ENCODE results near the gene TPTE. TPM values are rescaled to one million over a fixed set of nuclear protein-coding genes. Genes with fewer than 3 reads are reported as not detected.
A peak's percentile ranks its signal among the peaks of the same experiment; 100 is the strongest.
"Not testable (repeated sequence)": the region's sequence is repeated elsewhere in the genome, so short reads cannot be mapped to it uniquely, and the experiment has no call there.

Gene TPTE
- total and polyA plus RNA-seq, 9 of the 15 experiments (the other 6 are each of a cell fraction or from before 2014, with no cell fraction given), result 0.59 to 4.4 (median 2.4) TPM

- H4K20me1 ChIP-seq (replicated peaks; ENCODE audit: control insufficient read depth, insufficient read depth, low read length); H3K79me2 ChIP-seq (ENCODE audit: control insufficient read depth, insufficient read depth, low read length); H3K9me1 ChIP-seq (ENCODE audit: control insufficient read depth, insufficient read depth, low read length); intact Hi-C loops (cut with micrococcal nuclease); POLR2A ChIA-PET; H3K9ac ChIP-seq (ENCODE audit: insufficient read depth in 1 of 2, low read depth in 2 of 2, low read length in 2 of 2); H3K4me2 ChIP-seq (ENCODE audit: insufficient read depth, low read length); H3K27me3 ChIP-seq (ENCODE audit: control insufficient read depth in 2 of 2, insufficient read depth in 2 of 2, low read length in 2 of 2); H3K4me1 ChIP-seq (replicated peaks in 1 of 2; ENCODE audit: control insufficient read depth in 2 of 2, insufficient read depth in 2 of 2, low read length in 2 of 2); CTCF ChIA-PET (ENCODE audit: low intra/inter-chr PET ratio); H3K9me3 ChIP-seq (replicated peaks; ENCODE audit: control insufficient read depth, insufficient read depth, low read depth, low read length); in situ Hi-C loops (cut with MboI); H3K36me3 ChIP-seq (ENCODE audit: control insufficient read depth, insufficient read depth, low read length); BruUV-seq (replicated peaks); DNase-seq (ENCODE audit: extremely low read depth in 1 of 4, low spot score in 3 of 4); H3K4me3 ChIP-seq; H2AFZ ChIP-seq (ENCODE audit: low read depth, low read length); FAIRE-seq; H3K27ac ChIP-seq (ENCODE audit: extremely low read depth, low read depth, low read length): not testable (repeated sequence)
- WGBS (ENCODE audit: insufficient coverage, low coverage, missing lambda C conversion rate), result 18% methylated on average over 4 of the region's 4 CpGs
- peak; percentile 41; the same call in 1 of the 3 replicates for ATAC-seq
These were observed 41.5 kb upstream of the TPTE start for GRCh38 chr21:10479875-10480274.

GRCh38 chr21:10484864-10485263 lies 36.5 kb upstream of the TPTE start:
- ATAC-seq; H3K4me3 ChIP-seq; H3K79me2 ChIP-seq (ENCODE audit: control insufficient read depth, insufficient read depth, low read length); H3K36me3 ChIP-seq (ENCODE audit: control insufficient read depth, insufficient read depth, low read length); FAIRE-seq; H3K9ac ChIP-seq (ENCODE audit: insufficient read depth in 1 of 2, low read depth in 2 of 2, low read length in 2 of 2); intact Hi-C loops (cut with micrococcal nuclease); H4K20me1 ChIP-seq (replicated peaks; ENCODE audit: control insufficient read depth, insufficient read depth, low read length); in situ Hi-C loops (cut with MboI); H3K27ac ChIP-seq (ENCODE audit: extremely low read depth, low read depth, low read length); H3K9me1 ChIP-seq (ENCODE audit: control insufficient read depth, insufficient read depth, low read length); CTCF ChIA-PET (ENCODE audit: low intra/inter-chr PET ratio); POLR2A ChIA-PET; DNase-seq (ENCODE audit: extremely low read depth in 1 of 4, low spot score in 3 of 4); H2AFZ ChIP-seq (ENCODE audit: low read depth, low read length); H3K9me3 ChIP-seq (replicated peaks; ENCODE audit: control insufficient read depth, insufficient read depth, low read depth, low read length); H3K27me3 ChIP-seq (ENCODE audit: control insufficient read depth in 2 of 2, insufficient read depth in 2 of 2, low read length in 2 of 2); BruUV-seq (replicated peaks); H3K4me2 ChIP-seq (ENCODE audit: insufficient read depth, low read length); H3K4me1 ChIP-seq (replicated peaks in 1 of 2; ENCODE audit: control insufficient read depth in 2 of 2, insufficient read depth in 2 of 2, low read length in 2 of 2): not testable (repeated sequence)
- WGBS (ENCODE audit: insufficient coverage, low coverage, missing lambda C conversion rate), result 19% methylated on average over 2 of the region's 3 CpGs

- H3K4me2 ChIP-seq (ENCODE audit: insufficient read depth, low read length); H3K9me3 ChIP-seq (replicated peaks; ENCODE audit: control insufficient read depth, insufficient read depth, low read depth, low read length); H3K4me3 ChIP-seq; H4K20me1 ChIP-seq (replicated peaks; ENCODE audit: control insufficient read depth, insufficient read depth, low read length); POLR2A ChIA-PET; H3K36me3 ChIP-seq (ENCODE audit: control insufficient read depth, insufficient read depth, low read length); H2AFZ ChIP-seq (ENCODE audit: low read depth, low read length); intact Hi-C loops (cut with micrococcal nuclease); H3K79me2 ChIP-seq (ENCODE audit: control insufficient read depth, insufficient read depth, low read length); ATAC-seq; CTCF ChIA-PET (ENCODE audit: low intra/inter-chr PET ratio); in situ Hi-C loops (cut with MboI); H3K27me3 ChIP-seq (ENCODE audit: control insufficient read depth in 2 of 2, insufficient read depth in 2 of 2, low read length in 2 of 2); H3K4me1 ChIP-seq (replicated peaks in 1 of 2; ENCODE audit: control insufficient read depth in 2 of 2, insufficient read depth in 2 of 2, low read length in 2 of 2); H3K9ac ChIP-seq (ENCODE audit: insufficient read depth in 1 of 2, low read depth in 2 of 2, low read length in 2 of 2); H3K27ac ChIP-seq (ENCODE audit: extremely low read depth, low read depth, low read length); DNase-seq (ENCODE audit: extremely low read depth in 1 of 4, low spot score in 3 of 4); FAIRE-seq; H3K9me1 ChIP-seq (ENCODE audit: control insufficient read depth, insufficient read depth, low read length): not testable (repeated sequence)
- WGBS (ENCODE audit: insufficient coverage, low coverage, missing lambda C conversion rate), result 37% methylated on average over 3 of the region's 3 CpGs
- TSS peak; percentile 24 for BruUV-seq (replicated peaks)
These were observed 30.9 kb upstream of the TPTE start for GRCh38 chr21:10490453-10490852.

Data from K562 (cell line).